ENCODE results near the gene FCN1. TPM values are rescaled to one million over a fixed set of nuclear protein-coding genes. Genes with fewer than 3 reads are reported as not detected.

Gene FCN1
- total RNA-seq, 4 donors from 2014 or later = 0.46 to 3.4 (median 1.6) TPM

DNA sequence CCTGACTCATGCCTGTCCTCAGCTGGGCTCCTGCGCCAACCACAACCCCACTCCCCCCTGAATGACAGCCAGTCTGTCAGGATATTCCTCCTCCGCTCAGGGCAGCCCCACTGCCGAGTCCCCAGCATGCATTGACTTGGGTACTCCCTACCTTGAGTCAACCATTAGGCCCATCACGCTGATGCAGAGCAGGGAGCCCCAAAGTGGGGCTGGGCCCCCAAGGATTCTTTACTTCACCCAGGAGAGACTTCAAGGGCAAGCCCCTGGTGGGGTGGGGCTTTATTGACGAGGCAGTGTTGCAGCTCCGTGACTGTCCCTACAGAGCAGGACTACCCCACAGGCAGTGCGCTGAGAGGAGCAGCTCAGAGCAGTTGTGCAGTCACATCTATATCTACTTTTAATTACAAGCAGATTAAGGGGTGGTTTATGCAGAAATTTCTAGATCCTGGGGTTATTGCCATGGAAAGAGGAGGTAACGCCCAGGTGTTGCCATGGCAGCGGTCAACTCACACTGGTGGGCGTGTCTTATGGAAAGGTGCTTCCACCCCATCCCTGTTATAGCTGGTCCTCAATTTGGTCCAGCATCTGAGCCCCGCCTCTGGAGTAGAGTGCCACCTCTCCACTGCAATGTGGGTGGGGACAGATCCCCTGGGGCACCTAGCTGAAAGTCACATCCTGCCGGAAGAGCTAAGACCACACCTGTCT is 32.1 kb upstream of the FCN1 start:
- Histone ChIP-seq H3K36me3 (no peaks in the 10 kb centered on the region), H3K4me1 (no peaks in the 10 kb centered on the region), H3K9me3 (no peaks in the 10 kb centered on the region), H3K4me3 (no peak overlapping the region), H3K27ac (no peak overlapping the region), H3K27me3 (peaks cover 6 to 18% (median 9%) of the 10 kb centered on the region in 3 donors)
- in situ Hi-C loops (cut with MboI; ENCODE audit: low sequenced_read_pairs in 4 of 4) = no loop called here
- ATAC-seq (no peak), DNase-seq (peak in 1 of 2 donors; percentile 3)
- TF ChIP-seq, protein P1, sequence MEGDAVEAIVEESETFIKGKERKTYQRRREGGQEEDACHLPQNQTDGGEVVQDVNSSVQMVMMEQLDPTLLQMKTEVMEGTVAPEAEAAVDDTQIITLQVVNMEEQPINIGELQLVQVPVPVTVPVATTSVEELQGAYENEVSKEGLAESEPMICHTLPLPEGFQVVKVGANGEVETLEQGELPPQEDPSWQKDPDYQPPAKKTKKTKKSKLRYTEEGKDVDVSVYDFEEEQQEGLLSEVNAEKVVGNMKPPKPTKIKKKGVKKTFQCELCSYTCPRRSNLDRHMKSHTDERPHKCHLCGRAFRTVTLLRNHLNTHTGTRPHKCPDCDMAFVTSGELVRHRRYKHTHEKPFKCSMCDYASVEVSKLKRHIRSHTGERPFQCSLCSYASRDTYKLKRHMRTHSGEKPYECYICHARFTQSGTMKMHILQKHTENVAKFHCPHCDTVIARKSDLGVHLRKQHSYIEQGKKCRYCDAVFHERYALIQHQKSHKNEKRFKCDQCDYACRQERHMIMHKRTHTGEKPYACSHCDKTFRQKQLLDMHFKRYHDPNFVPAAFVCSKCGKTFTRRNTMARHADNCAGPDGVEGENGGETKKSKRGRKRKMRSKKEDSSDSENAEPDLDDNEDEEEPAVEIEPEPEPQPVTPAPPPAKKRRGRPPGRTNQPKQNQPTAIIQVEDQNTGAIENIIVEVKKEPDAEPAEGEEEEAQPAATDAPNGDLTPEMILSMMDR (IDR thresholded peaks at IDR 0.05 in 4 of 5, conservative IDR thresholded peaks at IDR 0.05 in 1 of 5) = no peak
- TF ChIP-seq POLR2A (IDR thresholded peaks at IDR 0.05) = no peak
- intact Hi-C loops (cut with DNase I; ENCODE audit: low total_unique reads) = no loop called here

DNA sequence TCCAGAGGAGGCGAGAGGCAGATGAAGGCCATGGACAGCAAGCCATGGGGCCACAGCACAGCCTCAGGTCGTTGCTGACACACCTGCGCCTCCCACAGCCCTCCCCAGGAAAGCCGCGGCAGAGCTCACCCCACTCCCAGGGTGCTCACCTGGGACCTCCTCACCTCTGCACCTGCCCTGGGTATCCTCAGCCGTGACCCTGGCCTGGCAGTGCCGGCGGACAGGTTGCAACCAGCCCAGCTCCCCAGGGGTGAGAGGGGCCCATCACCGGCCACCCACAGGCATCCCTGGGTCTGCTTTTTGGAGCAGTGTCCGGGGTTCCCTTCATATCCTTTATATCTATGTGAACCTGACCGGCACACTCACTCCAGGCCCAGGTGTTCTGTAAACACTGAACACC is 30.4 kb upstream of the FCN1 start:
- H3K27ac ChIP-seq = no peak overlapping the region
- peaks cover 11 to 26% (median 15%) of the 10 kb centered on the region in 3 donors for H3K27me3 ChIP-seq
- in situ Hi-C loops (cut with MboI; ENCODE audit: low sequenced_read_pairs in 4 of 4) (no loop called here), intact Hi-C loops (cut with DNase I; ENCODE audit: low total_unique reads) (no loop called here)
- H3K4me1 ChIP-seq = no peaks in the 10 kb centered on the region
- H3K4me3 ChIP-seq = no peak overlapping the region
- TF ChIP-seq, protein P1 (IDR thresholded peaks at IDR 0.05 in 4 of 5, conservative IDR thresholded peaks at IDR 0.05 in 1 of 5) = no peak
- no peak for TF ChIP-seq POLR2A (IDR thresholded peaks at IDR 0.05)
- H3K9me3 ChIP-seq = no peaks in the 10 kb centered on the region
- ATAC-seq (no peak), DNase-seq (peak in 1 of 2 donors; percentile 2)
- no peaks in the 10 kb centered on the region for H3K36me3 ChIP-seq

DNA sequence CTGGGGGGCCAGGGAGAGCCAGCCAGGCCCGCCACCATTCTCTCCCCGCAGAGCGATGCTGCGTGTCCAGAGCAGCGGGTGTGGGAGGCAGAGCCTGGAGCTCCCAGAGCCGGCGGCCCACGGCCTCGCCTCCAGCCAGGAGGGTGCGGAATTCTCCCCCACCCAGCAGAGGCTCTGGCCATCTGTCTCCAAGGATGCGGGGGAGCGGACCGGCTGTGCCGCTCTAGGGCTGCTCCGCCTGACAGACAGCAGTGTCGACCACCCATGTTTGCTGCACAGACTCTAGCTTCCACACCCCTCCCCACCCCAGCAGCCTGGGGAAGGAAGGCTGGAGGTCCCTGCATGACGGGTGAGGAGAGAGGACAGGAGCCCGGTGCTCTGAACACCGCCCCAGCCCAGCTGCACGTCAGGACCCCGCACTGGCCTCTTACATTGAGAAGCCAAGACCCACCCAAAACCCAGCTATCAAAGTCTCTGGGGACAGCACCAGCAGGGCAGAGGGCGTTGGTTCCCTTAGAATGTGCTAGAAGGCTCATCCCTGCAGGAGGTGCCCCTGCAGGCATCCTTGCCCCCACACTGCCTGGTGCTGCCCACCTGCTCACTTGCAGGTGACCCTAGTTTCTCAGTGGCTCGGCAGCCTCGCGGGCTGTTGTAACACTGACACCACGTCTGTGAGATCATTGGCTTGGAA is 29.7 kb upstream of the FCN1 start:
- in situ Hi-C loops (cut with MboI; ENCODE audit: low sequenced_read_pairs in 4 of 4) (no loop called here), intact Hi-C loops (cut with DNase I; ENCODE audit: low total_unique reads) (no loop called here)
- no peak for TF ChIP-seq POLR2A (IDR thresholded peaks at IDR 0.05)
- TF ChIP-seq, protein P1 (IDR thresholded peaks at IDR 0.05 in 4 of 5, conservative IDR thresholded peaks at IDR 0.05 in 1 of 5) = no peak
- H3K27ac ChIP-seq = no peak overlapping the region
- DNase-seq (no peak), ATAC-seq (no peak)
- peaks cover 11 to 27% (median 15%) of the 10 kb centered on the region in 3 donors for H3K27me3 ChIP-seq
- no peak overlapping the region for H3K4me3 ChIP-seq
- H3K9me3 ChIP-seq = no peaks in the 10 kb centered on the region
- no peaks in the 10 kb centered on the region for H3K4me1 ChIP-seq
- H3K36me3 ChIP-seq = no peaks in the 10 kb centered on the region

DNA sequence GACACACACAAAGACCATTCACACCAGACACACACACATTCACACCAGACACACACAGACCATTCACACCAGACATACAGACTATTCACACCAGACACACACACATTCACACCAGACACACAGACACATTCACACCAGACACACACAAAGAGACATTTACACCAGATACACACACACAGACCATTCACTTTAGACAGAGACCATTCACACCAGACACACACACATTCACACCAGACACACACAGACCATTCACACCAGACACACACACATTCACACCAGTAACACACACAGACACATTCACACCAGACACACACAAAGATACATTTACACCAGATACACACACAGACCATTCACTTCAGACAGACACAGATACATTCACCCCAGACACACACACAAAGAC is 29.0 kb upstream of the FCN1 start:
- ATAC-seq (no peak), DNase-seq (no peak)
- Histone ChIP-seq H3K36me3 (no peaks in the 10 kb centered on the region), H3K4me3 (no peak overlapping the region), H3K4me1 (no peaks in the 10 kb centered on the region), H3K27me3 (peaks cover 11 to 32% (median 20%) of the 10 kb centered on the region in 3 donors), H3K9me3 (no peaks in the 10 kb centered on the region), H3K27ac (no peak overlapping the region)
- no peak for TF ChIP-seq POLR2A (IDR thresholded peaks at IDR 0.05)
- in situ Hi-C loops (cut with MboI; ENCODE audit: low sequenced_read_pairs in 4 of 4) = no loop called here
- intact Hi-C loops (cut with DNase I; ENCODE audit: low total_unique reads) = no loop called here

DNA sequence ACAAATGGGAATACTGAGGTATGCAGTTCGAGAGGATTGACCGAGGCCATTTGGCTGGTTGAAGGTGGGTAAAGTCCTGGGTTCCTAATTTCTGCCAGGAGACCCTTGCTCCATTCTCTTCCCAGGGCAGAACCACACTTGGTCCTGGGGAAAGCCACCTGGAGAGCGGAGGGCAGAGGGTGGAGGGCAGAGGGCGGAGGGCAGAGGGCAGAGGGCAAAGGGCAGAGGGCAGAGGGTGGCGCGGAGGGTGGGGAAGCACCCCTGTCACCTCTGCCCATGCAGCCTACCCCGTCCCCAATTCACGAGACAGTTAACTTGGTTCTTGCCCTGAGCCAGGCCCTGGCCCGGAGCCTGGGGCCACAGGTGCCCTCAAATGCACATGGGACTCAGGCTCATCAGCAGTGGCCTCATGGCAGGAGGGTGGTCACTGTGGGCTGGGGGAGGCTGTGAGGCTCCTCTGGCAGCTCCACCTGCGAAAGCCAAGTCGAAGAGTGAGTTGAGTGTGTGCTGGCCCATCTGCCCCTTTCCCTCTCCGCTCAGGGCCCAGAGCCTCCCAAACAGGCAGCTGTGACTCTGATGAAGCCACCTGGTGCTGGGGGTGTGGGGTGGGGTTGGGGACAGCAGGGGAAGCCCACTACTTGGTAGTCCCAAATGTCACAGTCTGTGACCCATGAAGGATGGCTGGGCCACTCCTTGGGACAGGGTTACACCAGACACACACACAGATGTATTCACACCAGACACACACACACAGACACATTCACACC is 28.0 kb upstream of the FCN1 start:
- ATAC-seq = no peak
- no peaks in the 10 kb centered on the region for H3K36me3 ChIP-seq
- peaks cover 11 to 37% (median 28%) of the 10 kb centered on the region in 3 donors for H3K27me3 ChIP-seq
- intact Hi-C loops (cut with DNase I; ENCODE audit: low total_unique reads) (no loop called here), in situ Hi-C loops (cut with MboI; ENCODE audit: low sequenced_read_pairs in 4 of 4) (no loop called here)
- DNase-seq = peak in 1 of 2 donors; percentile 8
- H3K4me1 ChIP-seq = no peaks in the 10 kb centered on the region
- TF ChIP-seq, protein P1 (IDR thresholded peaks at IDR 0.05 in 4 of 5, conservative IDR thresholded peaks at IDR 0.05 in 1 of 5) = no peak
- no peak for TF ChIP-seq POLR2A (IDR thresholded peaks at IDR 0.05)
- H3K9me3 ChIP-seq = no peaks in the 10 kb centered on the region
- no peak overlapping the region for H3K27ac ChIP-seq
- no peak overlapping the region for H3K4me3 ChIP-seq
